Gastrocnemius medialis (tissue), 4 donors: ENCODE measurements around the gene SBK3.

Experiments used
- CTCF ChIP-seq, 5 experiments: fragments of 450-650 bp in 3 of 5; fragments of 200-600 bp in 2 of 5; sonication (generic) in 2 of 5; IDR thresholded peaks in 4 of 5; conservative IDR thresholded peaks in 1 of 5; 1 replicate in 4 of 5; 2 replicates in 1 of 5; pipeline ENCODE4 v1.5.1; 2016 to 2019; ENCODE audit warnings: antibody characterized with exemption in 5 of 5, mild to moderate bottlenecking in 3 of 5, moderate library complexity in 3 of 5
- POLR2A ChIP-seq, 2 donors: fragments of 450-650 bp; IDR thresholded peaks; one replicate each; pipeline ENCODE4 v1.6.1; 2017; ENCODE audit warnings: antibody characterized with exemption in 2 of 2, mild to moderate bottlenecking in 2 of 2, moderate library complexity in 2 of 2

- no peak for TF ChIP-seq POLR2A (IDR thresholded peaks at IDR 0.05)
- no peak for TF ChIP-seq CTCF (IDR thresholded peaks at IDR 0.05 in 4 of 5, conservative IDR thresholded peaks at IDR 0.05 in 1 of 5)
These were observed 42.2 kb downstream of the SBK3 start for GRCh38 chr19:55503157-55503501.
